GM10248 (cell line): ENCODE results near the gene METTL2B.
A peak's percentile ranks its signal among the peaks of the same experiment; 100 is the strongest.
"Not testable (repeated sequence)": the region's sequence is repeated elsewhere in the genome, so short reads cannot be mapped to it uniquely, and the experiment has no call there.

ENCODE experiments used
- CTCF ChIA-PET: fragments of 300-600 bp; sonication (Branson Sonifier 250); formaldehyde crosslinking; extraction: SDS; loops from one replicate; lab custom pipeline; 2021; ENCODE audit warnings: antibody characterized with exemption; lab: Yijun Ruan, JAX
- POLR2A ChIA-PET: fragments of 350-650 bp; sonication (Branson Sonifier 250); formaldehyde crosslinking; extraction: SDS; loops from one replicate; lab custom pipeline; 2020; ENCODE audit warnings: antibody characterized with exemption; lab: Yijun Ruan, JAX
- DNase-seq: peaks from one replicate; pipeline ENCODE4 v3.0.0; 2012; ENCODE audit errors: extremely low spot score
- TF ChIP-seq, protein P1 (sequence below): IDR thresholded peaks from 2 replicates; pipeline ENCODE4 v1.5.1; 2012; ENCODE audit warnings: mild to moderate bottlenecking, low read depth; ENCODE audit errors: extremely low read depth, missing control alignments, control extremely low read depth

METTL2B gene

DNA sequence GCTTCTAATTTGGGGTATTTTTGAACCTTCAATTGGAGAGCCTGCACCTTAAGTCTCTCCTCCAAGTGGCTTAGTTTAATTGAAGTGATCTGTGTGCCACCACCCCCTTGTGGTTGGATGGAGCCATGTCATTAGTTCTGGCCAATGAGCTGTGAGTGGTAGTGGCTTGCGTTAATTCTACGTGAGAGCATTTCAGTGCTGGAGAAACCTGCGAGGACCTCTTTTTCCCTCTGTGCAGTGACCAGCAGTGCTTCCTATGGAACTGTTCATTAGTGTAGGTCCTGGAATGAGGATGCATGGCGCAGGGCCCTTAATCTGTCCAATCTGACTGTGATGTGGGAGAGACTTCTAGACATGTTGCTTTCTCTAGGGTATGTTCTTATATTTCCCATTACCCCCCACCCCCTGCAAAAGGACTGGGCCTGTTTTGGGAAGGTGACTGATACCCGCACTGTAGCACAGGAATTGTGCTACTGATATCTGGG is 17.1 kb upstream of the METTL2B start:
- ChIA-PET POLR2A (no interaction called here), CTCF (interaction anchor here (0.9 to 4.2 kb wide), 13 partner anchors 10 to 281 kb away, joined by 3 to 370 read pairs (median 26); partner anchors contain the start of genes IMPDH1 and METTL2B)
- TF ChIP-seq, protein P1, sequence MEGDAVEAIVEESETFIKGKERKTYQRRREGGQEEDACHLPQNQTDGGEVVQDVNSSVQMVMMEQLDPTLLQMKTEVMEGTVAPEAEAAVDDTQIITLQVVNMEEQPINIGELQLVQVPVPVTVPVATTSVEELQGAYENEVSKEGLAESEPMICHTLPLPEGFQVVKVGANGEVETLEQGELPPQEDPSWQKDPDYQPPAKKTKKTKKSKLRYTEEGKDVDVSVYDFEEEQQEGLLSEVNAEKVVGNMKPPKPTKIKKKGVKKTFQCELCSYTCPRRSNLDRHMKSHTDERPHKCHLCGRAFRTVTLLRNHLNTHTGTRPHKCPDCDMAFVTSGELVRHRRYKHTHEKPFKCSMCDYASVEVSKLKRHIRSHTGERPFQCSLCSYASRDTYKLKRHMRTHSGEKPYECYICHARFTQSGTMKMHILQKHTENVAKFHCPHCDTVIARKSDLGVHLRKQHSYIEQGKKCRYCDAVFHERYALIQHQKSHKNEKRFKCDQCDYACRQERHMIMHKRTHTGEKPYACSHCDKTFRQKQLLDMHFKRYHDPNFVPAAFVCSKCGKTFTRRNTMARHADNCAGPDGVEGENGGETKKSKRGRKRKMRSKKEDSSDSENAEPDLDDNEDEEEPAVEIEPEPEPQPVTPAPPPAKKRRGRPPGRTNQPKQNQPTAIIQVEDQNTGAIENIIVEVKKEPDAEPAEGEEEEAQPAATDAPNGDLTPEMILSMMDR = peak; percentile 81
- peak; percentile 64 for DNase-seq

DNA sequence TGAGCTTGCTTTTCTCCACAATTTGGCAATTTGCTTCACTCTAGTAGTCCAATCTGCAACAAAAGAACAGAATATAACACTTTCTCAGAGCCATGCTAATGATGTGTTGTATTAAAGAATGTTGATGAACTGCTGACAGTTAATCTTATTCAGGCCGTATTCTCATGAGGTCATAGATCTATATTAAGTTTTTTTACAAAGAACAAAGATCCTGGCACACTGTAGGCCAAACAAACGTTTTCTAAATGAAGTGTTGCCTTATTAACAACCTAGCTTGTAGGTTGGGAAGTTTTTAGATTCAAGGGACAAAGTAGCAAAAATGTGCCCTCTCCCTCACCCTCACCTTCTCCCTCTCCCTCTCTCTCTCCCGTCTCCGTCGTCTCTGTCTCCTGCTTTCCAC is 14.1 kb upstream of the METTL2B start:
- CTCF ChIA-PET = interaction anchor here (1.2 to 4.2 kb wide), 7 partner anchors 13 to 115 kb away, joined by 3 to 370 read pairs (median 25); partner anchors contain the start of gene METTL2B

DNA sequence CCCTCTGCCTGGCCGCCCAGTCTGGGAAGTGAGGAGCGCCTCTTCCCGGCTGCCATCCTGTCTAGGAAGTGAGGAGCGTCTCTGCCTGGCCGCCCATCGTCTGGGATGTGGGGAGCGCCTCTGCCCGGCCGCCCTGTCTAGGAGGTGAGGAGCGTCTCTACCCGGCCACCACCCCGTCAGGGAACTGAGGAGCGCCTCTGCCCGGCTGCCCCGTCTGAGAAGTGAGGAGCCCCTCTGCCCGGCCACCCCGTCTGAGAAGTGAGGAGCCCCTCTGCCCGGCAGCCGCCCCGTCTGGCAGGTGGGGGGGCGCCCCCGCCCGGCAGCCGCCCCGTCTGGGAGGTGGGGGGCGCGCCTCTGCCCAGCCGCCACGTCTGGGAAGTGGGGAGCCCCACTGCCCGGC is 13.2 kb upstream of the METTL2B start:
- POLR2A ChIA-PET, DNase-seq: not testable (repeated sequence)
- CTCF ChIA-PET = interaction anchor here (2.5 kb wide), 1 partner anchor 36 kb away, joined by 12 read pairs; no protein-coding TSS in a partner anchor

More for the DNA sequence above, 14.1 kb upstream of the METTL2B start:
- TF ChIP-seq, protein P1 = no peak
- POLR2A ChIA-PET = no interaction called here
- no peak for DNase-seq

DNA sequence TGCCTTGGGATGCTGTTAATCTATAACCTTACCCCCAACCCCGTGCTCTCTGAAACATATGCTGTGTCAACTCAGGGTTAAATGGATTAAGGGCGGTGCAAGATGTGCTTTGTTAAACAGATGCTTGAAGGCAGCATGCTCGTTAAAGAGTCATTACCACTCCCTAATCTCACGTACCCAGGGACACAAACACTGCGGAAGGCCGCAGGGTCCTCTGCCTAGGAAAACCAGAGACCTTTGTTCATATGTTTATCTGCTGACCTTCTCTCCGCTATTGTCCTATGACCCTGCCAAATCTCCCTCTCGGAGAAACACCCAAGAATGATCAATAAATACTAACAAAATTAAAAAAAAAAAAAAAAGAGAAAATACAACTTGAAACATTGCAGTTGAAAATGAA is 12.6 kb upstream of the METTL2B start:
- POLR2A ChIA-PET = not testable (repeated sequence)
- CTCF ChIA-PET = interaction anchor here (2.5 kb wide), 1 partner anchor 36 kb away, joined by 12 read pairs; no protein-coding TSS in a partner anchor

DNA sequence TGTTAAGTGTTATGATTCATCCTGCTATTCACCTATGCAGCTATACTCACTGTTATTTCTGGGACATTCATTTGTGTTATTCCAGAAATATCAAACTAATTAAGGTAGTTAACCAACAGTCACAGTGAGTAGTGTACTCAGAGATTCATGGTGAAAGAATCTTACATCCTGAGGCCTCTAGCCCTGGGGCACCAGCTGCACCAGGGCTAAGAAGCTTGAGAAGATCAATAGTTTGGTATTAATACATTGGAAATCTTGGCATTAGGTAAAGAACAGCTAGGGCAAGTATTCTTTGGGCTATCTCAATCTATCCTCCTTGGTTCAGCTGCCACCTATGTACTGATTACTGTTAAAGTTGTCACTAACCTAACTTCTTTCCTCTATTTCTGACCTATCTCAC is 9.7 kb upstream of the METTL2B start:
- CTCF ChIA-PET = interaction anchor here (0.7 to 2.0 kb wide), 2 partner anchors 40 to 42 kb away, joined by 3 to 7 read pairs; no protein-coding TSS in a partner anchor
- POLR2A ChIA-PET, DNase-seq: not testable (repeated sequence)

More for the DNA sequence above, 12.6 kb upstream of the METTL2B start:
- not testable (repeated sequence) for DNase-seq

DNA sequence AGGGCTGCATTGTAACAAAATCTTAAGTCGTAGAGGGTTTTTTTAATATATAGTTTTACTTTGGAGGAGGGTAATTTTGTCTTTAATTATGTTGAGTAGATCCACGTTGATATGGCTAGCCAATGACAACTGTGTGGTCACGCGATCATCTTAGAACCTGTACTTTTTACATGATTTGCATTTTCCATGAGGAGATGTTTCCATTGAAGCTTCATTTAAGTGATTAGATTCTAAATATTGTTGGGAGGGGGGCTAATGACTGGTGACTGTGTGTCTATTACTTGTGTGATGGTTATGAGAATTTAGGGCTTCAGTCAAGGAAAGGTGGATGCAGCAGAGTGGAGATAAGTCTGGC is 765 bp downstream of the METTL2B start:
- DNase-seq, POLR2A ChIA-PET: not testable (repeated sequence)
- CTCF ChIA-PET = interaction anchor here (1.1 to 4.1 kb wide), 4 partner anchors 16 to 406 kb away, joined by 3 to 41 read pairs (median 6); no protein-coding TSS in a partner anchor

DNA sequence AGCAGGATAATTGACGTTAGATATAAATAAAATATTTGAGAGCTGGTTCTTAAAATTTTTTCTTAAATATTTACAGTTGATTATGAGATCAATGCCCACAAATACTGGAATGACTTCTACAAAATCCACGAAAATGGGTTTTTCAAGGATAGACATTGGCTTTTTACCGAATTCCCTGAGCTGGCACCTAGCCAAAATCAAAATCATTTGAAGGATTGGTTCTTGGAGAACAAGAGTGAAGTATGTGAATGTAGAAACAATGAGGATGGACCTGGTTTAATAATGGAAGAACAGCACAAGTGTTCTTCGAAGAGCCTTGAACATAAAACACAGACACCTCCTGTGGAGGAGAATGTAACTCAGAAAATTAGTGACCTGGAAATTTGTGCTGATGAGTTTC is 2.5 kb downstream of the METTL2B start:
- CTCF ChIA-PET, POLR2A ChIA-PET, DNase-seq: not testable (repeated sequence)

DNA sequence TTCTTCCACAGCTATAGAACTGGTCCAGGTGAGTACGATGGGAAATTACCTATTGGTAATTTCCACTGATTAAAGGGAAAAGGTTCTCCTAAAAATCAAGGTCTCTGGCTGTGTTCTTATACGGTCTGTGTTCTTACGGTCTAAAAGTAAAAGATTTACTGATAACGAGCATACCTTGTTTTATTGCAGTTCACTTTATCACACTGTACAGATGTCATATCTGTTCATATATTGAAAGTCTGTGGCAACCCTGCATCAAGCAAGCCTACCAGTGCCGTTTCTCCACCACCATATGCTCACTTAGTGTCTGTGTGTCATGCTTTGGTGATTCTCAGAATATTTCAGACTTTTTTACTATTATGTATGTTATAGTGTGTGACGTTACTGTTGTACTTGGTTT is 11.6 kb downstream of the METTL2B start:
- CTCF ChIA-PET = not testable (repeated sequence)

DNA sequence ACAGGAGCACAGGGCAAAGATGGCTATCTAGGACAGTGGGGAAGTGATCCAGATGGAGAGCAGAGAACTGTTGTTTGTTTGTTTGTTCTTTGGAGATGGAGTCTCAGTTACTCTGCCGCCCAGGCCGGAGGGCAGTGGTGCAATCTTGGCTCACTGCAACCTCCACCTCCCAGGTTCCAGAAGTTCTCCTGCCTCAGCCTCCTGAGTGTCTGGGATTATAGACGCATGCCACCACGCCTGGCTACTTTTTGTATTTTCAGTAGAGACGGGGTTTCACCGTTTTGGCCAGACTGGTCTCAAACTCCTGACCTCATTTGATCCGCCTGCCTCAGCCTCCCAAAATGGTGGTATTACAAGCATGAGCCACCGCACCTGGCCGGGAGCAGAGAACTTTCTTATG is 20.9 kb downstream of the METTL2B start:
- TF ChIP-seq, protein P1 = no peak

More for the DNA sequence above, 11.6 kb downstream of the METTL2B start:
- DNase-seq, POLR2A ChIA-PET: not testable (repeated sequence)

DNA sequence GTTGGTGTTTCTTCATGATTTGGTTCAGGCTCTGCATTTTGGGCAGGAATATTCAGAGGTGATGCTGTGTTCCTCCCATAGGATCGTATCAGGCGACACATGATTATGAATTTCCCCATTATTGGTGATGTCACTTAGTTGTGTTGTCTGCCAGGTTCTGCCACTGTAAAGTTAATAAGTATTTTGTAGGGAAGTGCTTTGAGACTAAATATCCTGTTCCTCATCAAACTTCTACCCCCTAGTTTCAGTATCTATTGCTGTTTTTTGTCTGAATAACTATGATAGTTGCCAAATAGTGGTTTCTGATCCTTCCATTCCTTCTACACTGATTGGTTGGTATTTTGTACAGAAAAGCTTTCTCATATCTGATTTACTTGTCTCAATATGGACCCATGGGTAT is 28.9 kb downstream of the METTL2B start:
- POLR2A ChIA-PET, DNase-seq, CTCF ChIA-PET: not testable (repeated sequence)

More for the DNA sequence above, 20.9 kb downstream of the METTL2B start:
- CTCF ChIA-PET = interaction anchor here (1.3 kb wide), 1 partner anchor 12 kb away, joined by 3 read pairs; no protein-coding TSS in a partner anchor
- no peak for DNase-seq
- POLR2A ChIA-PET = no interaction called here

DNA sequence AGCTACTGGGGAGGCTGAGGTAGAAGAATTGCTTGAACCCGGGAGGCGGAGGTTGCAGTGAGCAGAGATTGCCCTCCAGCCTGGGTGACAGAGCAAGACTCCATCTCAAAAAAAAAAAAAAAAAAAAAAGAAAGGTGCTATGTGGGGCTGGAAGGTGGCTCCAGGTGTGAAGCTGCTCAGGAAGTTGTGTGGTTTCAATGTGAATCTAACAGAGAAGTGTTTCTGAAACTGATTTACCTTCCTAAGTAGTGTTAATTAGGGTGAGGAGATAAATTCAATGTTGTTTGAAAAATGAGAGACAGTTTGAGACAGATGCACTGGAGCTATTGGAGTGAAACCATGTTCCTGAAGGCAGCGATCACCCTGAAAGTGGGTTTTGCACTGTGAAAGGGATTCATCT is 30.3 kb downstream of the METTL2B start:
- DNase-seq, CTCF ChIA-PET: not testable (repeated sequence)
- POLR2A ChIA-PET = interaction anchor here (0.6 kb wide), 1 partner anchor 23 kb away, joined by 5 read pairs; no protein-coding TSS in a partner anchor

DNA sequence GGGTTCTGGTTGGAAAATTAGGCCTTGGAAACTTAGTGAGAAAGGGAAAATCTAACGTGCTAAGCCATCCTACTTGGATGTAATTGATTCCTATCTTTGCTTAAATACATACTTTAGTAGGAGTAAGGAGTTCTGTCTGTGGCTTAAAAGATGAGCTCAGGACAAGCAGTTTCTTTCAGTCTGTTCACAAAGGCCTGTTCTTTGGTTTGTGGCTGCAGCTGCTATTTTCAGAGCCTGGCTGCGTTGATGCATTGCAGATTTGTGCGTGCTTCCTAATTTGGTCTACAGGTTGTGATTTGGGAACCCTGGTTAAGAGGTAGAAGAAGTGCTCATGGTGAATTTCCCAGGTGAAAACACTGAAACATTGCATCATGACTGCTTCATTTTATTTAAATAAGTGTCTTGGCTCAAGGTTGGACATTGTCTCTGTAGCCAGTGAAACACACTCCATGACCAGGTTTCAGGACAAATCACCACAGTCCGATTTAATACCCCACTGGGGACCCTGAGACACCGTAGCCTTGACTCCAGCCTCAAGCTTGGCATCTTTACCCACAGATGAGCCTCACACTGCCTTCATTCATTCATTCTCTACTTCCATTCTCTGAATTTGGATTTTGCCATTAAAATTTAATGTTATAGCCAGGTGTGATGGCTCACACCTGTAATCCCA is 30.9 kb downstream of the METTL2B start:
- DNase-seq, CTCF ChIA-PET, POLR2A ChIA-PET: not testable (repeated sequence)

DNA sequence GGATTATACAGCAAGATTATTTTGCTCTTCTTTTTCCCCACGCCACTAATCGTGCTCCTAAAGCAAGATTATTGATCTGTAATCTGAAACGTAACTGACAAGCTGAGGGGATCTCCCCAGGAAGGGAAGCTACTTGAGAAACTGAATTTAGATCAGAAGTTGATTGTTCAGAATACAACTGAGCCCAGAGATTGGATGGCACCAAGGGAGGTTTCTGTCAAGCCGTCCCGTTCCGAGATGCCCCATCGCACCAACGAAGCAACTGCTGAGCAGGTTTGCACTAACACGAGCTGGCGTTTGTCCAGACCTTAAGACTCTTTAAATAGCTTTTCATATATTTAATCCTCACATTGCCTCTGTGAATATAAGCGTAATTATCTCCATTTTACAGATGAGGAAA is 35.1 kb downstream of the METTL2B start:
- ChIA-PET POLR2A (interaction anchor here (0.6 kb wide), 1 partner anchor 36 kb away, joined by 5 read pairs; no protein-coding TSS in a partner anchor), CTCF (interaction anchor here (1.0 kb wide), 1 partner anchor 37 kb away, joined by 5 read pairs; no protein-coding TSS in a partner anchor)
- not testable (repeated sequence) for DNase-seq

DNA sequence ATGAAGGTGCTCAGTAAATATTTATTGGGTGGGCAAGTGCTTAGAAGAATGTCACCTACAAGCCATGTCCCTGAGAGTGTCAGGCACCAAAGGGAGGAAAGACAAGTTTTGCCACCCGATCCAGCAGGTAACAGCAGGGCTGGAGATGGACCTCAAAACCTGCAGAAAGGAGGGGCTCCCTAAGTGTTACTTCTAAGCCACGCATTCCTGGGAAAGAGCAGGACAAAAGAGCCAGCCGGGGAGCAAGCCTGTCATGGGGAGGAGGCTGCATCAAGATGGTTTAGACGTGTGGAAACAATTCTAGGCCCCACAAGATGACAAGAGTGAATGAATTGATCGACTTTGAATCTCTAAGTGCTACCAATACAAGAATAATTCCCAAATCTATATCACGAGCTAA is 38.7 kb downstream of the METTL2B start:
- DNase-seq, POLR2A ChIA-PET, CTCF ChIA-PET: not testable (repeated sequence)
